HPDE6-E6E7 (cell line): ENCODE data around the gene SLC35F4.

Experiments used
- DNase-seq: peaks from one replicate; pipeline ENCODE4 v3.0.0; 2011; ENCODE audit warnings: missing footprints; ENCODE audit errors: extremely low spot score

SLC35F4 gene

GRCh38 chr14:57533214-57533613 lies 332.7 kb downstream of the SLC35F4 start:
- DNase-seq = no peak

GRCh38 chr14:57530571-57530970 lies 335.3 kb downstream of the SLC35F4 start:
- no peak for DNase-seq

- no peak for DNase-seq
These were observed 338.9 kb downstream of the SLC35F4 start for GRCh38 chr14:57526942-57527341.

GRCh38 chr14:57519043-57519442 lies 346.8 kb downstream of the SLC35F4 start:
- no peak for DNase-seq
